IMR-90 (cell line): ENCODE data around the gene OR2W3. TPM values are rescaled to one million over a fixed set of nuclear protein-coding genes. Genes with fewer than 3 reads are reported as not detected.

Source experiments
- ATAC-seq: fragments of 200-7000 bp; cut with Tn5 transposase; 2 replicates; pipeline ENCODE4 v1.9.1; 2020; ENCODE audit warnings: low read depth, mild to moderate bottlenecking, moderate library complexity
- BruUV-seq: library from RNA; stranded (reverse); fragments of 400-500 nt; replicated peaks from 2 replicates; lab custom pipeline; 2021; lab: Mats Ljungman, UMichigan
- CTCF ChIA-PET: fragments of 300-600 bp; formaldehyde crosslinking; extraction: SDS; loops from one replicate; lab custom pipeline; 2021; ENCODE audit warnings: antibody characterized with exemption; lab: Yijun Ruan, JAX
- POLR2A ChIA-PET: fragments of 300-600 bp; sonication (Branson Sonifier 250); formaldehyde crosslinking; loops from one replicate; lab custom pipeline; 2022; ENCODE audit warnings: antibody characterized with exemption; ENCODE audit not compliant: unreplicated experiment; lab: Charles Lee
- DNase-seq: peaks from one replicate; pipeline ENCODE4 v3.0.0; 2013
- H2AFZ ChIP-seq: replicated peaks from 2 replicates; pipeline ENCODE3; 2013; ENCODE audit warnings: low read length, mild to moderate bottlenecking; ENCODE audit not compliant: poor library complexity
- H2AK5ac ChIP-seq: 2 replicates; pipeline ENCODE4 v1.6.1; 2013; ENCODE audit warnings: low read depth, low read length, inconsistent platforms
- H2AK9ac ChIP-seq: replicated peaks from 2 replicates; pipeline ENCODE3; 2013; ENCODE audit warnings: mild to moderate bottlenecking, low read depth, low read length, moderate library complexity; ENCODE audit not compliant: poor library complexity
- H2BK120ac ChIP-seq: 2 replicates; pipeline ENCODE4 v1.6.1; 2013; ENCODE audit warnings: low read depth, low read length, inconsistent platforms
- H2BK15ac ChIP-seq: 3 replicates; pipeline ENCODE4 v1.6.1; 2013; ENCODE audit warnings: low read depth, low read length, inconsistent platforms
- H2BK20ac ChIP-seq: 2 replicates; pipeline ENCODE4 v1.6.1; 2013; ENCODE audit warnings: low read depth, mild to moderate bottlenecking, inconsistent platforms, low read length, moderate library complexity
- H2BK5ac ChIP-seq: 2 replicates; pipeline ENCODE4 v1.6.1; 2013; ENCODE audit warnings: mild to moderate bottlenecking, low read depth, low read length, inconsistent platforms; ENCODE audit not compliant: poor library complexity, severe bottlenecking
- H3K14ac ChIP-seq: replicated peaks from 2 replicates; pipeline ENCODE4 v1.6.1; 2013; ENCODE audit warnings: low read depth, low read length, inconsistent platforms
- H3K18ac ChIP-seq: 2 replicates; pipeline ENCODE4 v1.6.1; 2013; ENCODE audit warnings: low read depth, low read length, control low read depth
- H3K23ac ChIP-seq: 2 replicates; pipeline ENCODE4 v1.6.1; 2013; ENCODE audit warnings: low read depth, low read length, inconsistent platforms
- H3K27ac ChIP-seq: 2 replicates; pipeline ENCODE4 v1.5.1; 2013; ENCODE audit warnings: mild to moderate bottlenecking, control low read depth, low read length; ENCODE audit not compliant: insufficient read depth
- H3K27me3 ChIP-seq: 2 replicates; pipeline ENCODE4 v1.6.1; 2013; ENCODE audit warnings: low read length; ENCODE audit not compliant: control insufficient read depth, insufficient read depth
- H3K36me3 ChIP-seq: 2 replicates; pipeline ENCODE4 v1.6.1; 2013; ENCODE audit warnings: low read length, mixed read lengths; ENCODE audit not compliant: control insufficient read depth, insufficient read depth
- H3K4ac ChIP-seq: 2 replicates; pipeline ENCODE4 v1.6.1; 2013; ENCODE audit warnings: low read depth, low read length, inconsistent platforms
- H3K4me1 ChIP-seq: 2 replicates; pipeline ENCODE4 v1.6.1; 2013; ENCODE audit warnings: low read length, mixed read lengths; ENCODE audit not compliant: control insufficient read depth, insufficient read depth
- H3K4me2 ChIP-seq: 2 replicates; pipeline ENCODE4 v1.6.1; 2013; ENCODE audit warnings: low read depth, mild to moderate bottlenecking, control low read depth, low read length, moderate library complexity
- H3K4me3 ChIP-seq: 2 replicates; pipeline ENCODE4 v1.5.1; 2013; ENCODE audit warnings: low read depth, mild to moderate bottlenecking, control low read depth, low read length, moderate library complexity; ENCODE audit not compliant: insufficient read depth
- H3K56ac ChIP-seq: 2 replicates; pipeline ENCODE4 v1.6.1; 2013; ENCODE audit warnings: low read length, inconsistent platforms; ENCODE audit not compliant: insufficient read depth; ENCODE audit errors: extremely low read depth
- H3K79me1 ChIP-seq, 2 experiments: 2 replicates each; pipeline ENCODE4 v1.6.1; 2013; ENCODE audit warnings: low read length in 2 of 2, inconsistent platforms in 1 of 2, low read depth in 1 of 2
- H3K9ac ChIP-seq: 2 replicates; pipeline ENCODE4 v1.6.1; 2013; ENCODE audit warnings: low read depth, low read length, control low read depth
- H3K9me1 ChIP-seq: 2 replicates; pipeline ENCODE4 v1.6.1; 2013; ENCODE audit warnings: low read length, inconsistent platforms; ENCODE audit not compliant: insufficient read depth
- H3K9me3 ChIP-seq: 2 replicates; pipeline ENCODE4 v1.6.1; 2013; ENCODE audit warnings: low read length; ENCODE audit not compliant: control insufficient read depth, insufficient read depth
- H4K20me1 ChIP-seq: 2 replicates; pipeline ENCODE4 v1.6.1; 2013; ENCODE audit warnings: low read length, inconsistent platforms; ENCODE audit not compliant: insufficient read depth
- H4K5ac ChIP-seq: 2 replicates; pipeline ENCODE4 v1.6.1; 2013; ENCODE audit warnings: mild to moderate bottlenecking, low read depth, low read length, control low read depth
- H4K8ac ChIP-seq, 2 experiments: 2 replicates each; pipeline ENCODE4 v1.6.1; 2013; ENCODE audit warnings: low read depth in 2 of 2, low read length in 2 of 2, control low read depth in 1 of 2, inconsistent platforms in 1 of 2
- H4K91ac ChIP-seq: 2 replicates; pipeline ENCODE4 v1.6.1; 2013; ENCODE audit warnings: low read depth, low read length, inconsistent platforms; ENCODE audit not compliant: insufficient read depth
- BHLHE40 ChIP-seq: fragments of 150-350 bp; IDR thresholded peaks from 2 replicates; pipeline ENCODE4 v1.6.1; 2016; ENCODE audit warnings: mild to moderate bottlenecking, low read depth, low read length
- CEBPB ChIP-seq: IDR thresholded peaks from 2 replicates; pipeline ENCODE4 v1.6.1; 2012; ENCODE audit warnings: low read depth, low read length, improper control_type of control experiment
- CHD1 ChIP-seq: IDR thresholded peaks from 2 replicates; pipeline ENCODE4 v1.6.1; 2012; ENCODE audit warnings: low read depth, low read length, improper control_type of control experiment
- MAFK ChIP-seq: IDR thresholded peaks from 2 replicates; pipeline ENCODE4 v1.6.1; 2012; ENCODE audit warnings: low read depth, low read length, improper control_type of control experiment
- MAZ ChIP-seq: IDR thresholded peaks from 2 replicates; pipeline ENCODE4 v1.6.1; 2012; ENCODE audit warnings: low read depth, mild to moderate bottlenecking, low read length, improper control_type of control experiment, moderate library complexity, borderline replicate concordance
- POLR2A ChIP-seq: IDR thresholded peaks from 2 replicates; pipeline ENCODE4 v1.6.1; 2012; ENCODE audit warnings: mild to moderate bottlenecking, low read depth, low read length
- RAD21 ChIP-seq: IDR thresholded peaks from 2 replicates; pipeline ENCODE4 v1.6.1; 2012; ENCODE audit warnings: low read length, improper control_type of control experiment
- RCOR1 ChIP-seq: IDR thresholded peaks from 2 replicates; pipeline ENCODE4 v1.6.1; 2012; ENCODE audit warnings: mild to moderate bottlenecking, low read length, improper control_type of control experiment; ENCODE audit not compliant: insufficient replicate concordance
- RFX5 ChIP-seq: IDR thresholded peaks from 2 replicates; pipeline ENCODE4 v1.8.0; 2012; ENCODE audit warnings: low read depth, mild to moderate bottlenecking, low read length, moderate library complexity
- SMC3 ChIP-seq: fragments of 150-350 bp; IDR thresholded peaks from 2 replicates; pipeline ENCODE4 v1.6.1; 2016; ENCODE audit warnings: low read depth, mild to moderate bottlenecking, antibody characterized with exemption, low read length, moderate library complexity
- WGBS, 2 experiments: methylation state at CpG; one replicate each; pipeline versions ENCODE4 v1.1.5 to v1.1.7; 2013; ENCODE audit warnings: missing lambda C conversion rate in 2 of 2; ENCODE audit not compliant: insufficient read length in 1 of 2; ENCODE audit errors: extremely low coverage in 2 of 2; 5-methylcytosine and 5-hydroxymethylcytosine counted together
- dilution Hi-C: fragments of 300-500 bp; cut with HindIII; formaldehyde crosslinking; loops from one replicate; pipeline ENCODE4 v1.14.3; 2018; ENCODE audit warnings: low sequenced_read_pairs; ENCODE audit not compliant: unreplicated experiment
- in situ Hi-C: fragments of 300-500 bp; cut with MboI; formaldehyde crosslinking; loops from 3 replicates; pipeline ENCODE4 v1.14.3; 2019; ENCODE audit warnings: low sequenced_read_pairs, inconsistent platforms, mixed read lengths
- intact Hi-C: fragments of 100-400 bp; cut with micrococcal nuclease; formaldehyde crosslinking; loops from 2 replicates; pipeline ENCODE4 v1.10.0; 2022
- polyA plus RNA-seq, 3 experiments: library from polyadenylated mRNA; depleted of rRNA; stranded (reverse); fragments of >200 nt; gene quantifications; 2 replicates each; pipeline ENCODE4 v1.2.3, GENCODE V29; 2012; ENCODE audit warnings: low replicate concordance in 1 of 3
- total RNA-seq: library from RNA; depleted of rRNA; stranded (reverse); fragments of >200 nt; gene quantifications from 2 replicates; pipeline ENCODE4 v1.2.3, GENCODE V29; 2012

OR2W3 gene
- total and polyA plus RNA-seq, 2 of the 4 experiments (the other 2 are of a cell fraction), result 0.54 to 0.63 TPM

DNA sequence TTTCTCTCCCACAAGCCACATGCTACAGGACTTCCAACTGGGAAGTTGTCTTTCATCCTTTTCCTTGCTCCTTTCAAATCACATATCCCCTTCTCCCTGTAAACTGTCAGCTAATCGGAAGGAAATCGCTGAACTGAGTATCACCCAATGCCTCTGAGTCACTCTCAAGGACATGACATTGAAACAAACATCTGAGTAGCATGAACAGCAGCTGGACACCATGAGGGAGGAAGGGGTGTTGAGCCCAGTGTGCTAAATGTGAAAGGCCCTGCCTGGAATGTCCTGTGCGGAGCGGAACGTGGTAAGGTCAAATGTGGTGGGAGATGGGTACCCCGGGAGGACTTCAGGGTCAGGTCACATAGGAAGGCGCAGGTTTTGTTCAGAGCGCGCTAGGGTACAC lies 29.5 kb downstream of the OR2W3 start, which contains the start of gene OR2AJ1:
Gene OR2AJ1 (plus strand): TSS at position 22 of the 400 bp plus-strand sequence. CDS start 8,880 bp downstream, outside the sequence.
- in situ Hi-C loops (no loop called here), intact Hi-C loops (no loop called here)

More for the DNA sequence above, 29.5 kb downstream of the OR2W3 start, which contains the start of gene OR2AJ1:
- peaks cover 7% of the 10 kb centered on the region; the same call in 1 of the 2 replicates for H3K9me3 ChIP-seq
- H4K20me1 ChIP-seq, result no peaks in the 10 kb centered on the region
- no peak for ATAC-seq
- H3K56ac ChIP-seq, result no peak within 1 kb of the TSS
- H3K27ac ChIP-seq, result no peak within 1 kb of the TSS
- H3K4me3 ChIP-seq, result no peak within 1 kb of the TSS
- H3K9ac ChIP-seq, result no peak within 1 kb of the TSS
- ChIA-PET CTCF (no interaction called here), POLR2A (no interaction called here)
- H3K23ac ChIP-seq, result no peak within 1 kb of the TSS
- no peak within 1 kb of the TSS for H3K4ac ChIP-seq
- H3K9me1 ChIP-seq, result no peaks in the 10 kb centered on the region
- no peak within 1 kb of the TSS for H4K5ac ChIP-seq
- H3K14ac ChIP-seq, result no peak within 1 kb of the TSS
- H2BK120ac ChIP-seq, result no peak within 1 kb of the TSS
- no peak within 1 kb of the TSS for H2AK9ac ChIP-seq
- no peak within 1 kb of the TSS for H2AFZ ChIP-seq
- no peak within 1 kb of the TSS for H4K8ac ChIP-seq
- no peaks in the 10 kb centered on the region for H3K4me1 ChIP-seq
- no peak within 1 kb of the TSS for H2BK5ac ChIP-seq
- no peak within 1 kb of the TSS for H2AK5ac ChIP-seq
- BruUV-seq, result no TSS peak
- dilution Hi-C loops, result no loop called here
- WGBS, 2 experiments, result 62% methylated on average over 3 of the region's 9 CpGs; no CpG with 5 or more reads in 1 of the 2 experiments
- H3K27me3 ChIP-seq, result no peaks in the 10 kb centered on the region
- no peak within 1 kb of the TSS for H3K18ac ChIP-seq
- H4K91ac ChIP-seq, result no peak within 1 kb of the TSS
- no peaks in the 10 kb centered on the region for H3K36me3 ChIP-seq
- no peak within 1 kb of the TSS for H3K4me2 ChIP-seq
- no peak for DNase-seq
- TF ChIP-seq SMC3, result no peak
- TF ChIP-seq RFX5, result no peak
- TF ChIP-seq POLR2A, result no peak
- no peak for TF ChIP-seq BHLHE40
- no peak for TF ChIP-seq CHD1
- TF ChIP-seq RCOR1, result no peak
- no peak for TF ChIP-seq CEBPB
- no peak for TF ChIP-seq RAD21
- TF ChIP-seq MAFK, result no peak
- no peak for TF ChIP-seq MAZ
- no peak within 1 kb of the TSS for H2BK20ac ChIP-seq
- H2BK15ac ChIP-seq, result no peak within 1 kb of the TSS
- no peaks in the 10 kb centered on the region for H3K79me1 ChIP-seq
